ENCODE results near the gene ELFN2. TPM values are rescaled to one million over a fixed set of nuclear protein-coding genes. Genes with fewer than 3 reads are reported as not detected.

ELFN2 gene
- total and polyA plus RNA-seq, 2 experiments from 2014 or later, result 0.48 to 1.1 TPM

GRCh38 chr22:37371491-37371890 is 55.8 kb downstream of the ELFN2 start:
- Histone ChIP-seq H3K4me1 (ENCODE audit: insufficient read depth) (no peaks in the 10 kb centered on the region), H3K79me2 (ENCODE audit: insufficient read depth) (no peaks in the 10 kb centered on the region), H3K4me3 (no peak overlapping the region), H3K9ac (no peak overlapping the region), H3K36me3 (ENCODE audit: low read depth) (no peaks in the 10 kb centered on the region), H4K20me1 (ENCODE audit: insufficient read depth) (no peaks in the 10 kb centered on the region), H3K9me3 (ENCODE audit: low read depth) (no peaks in the 10 kb centered on the region), H2AFZ (no peak overlapping the region), H3K9me2 (ENCODE audit: insufficient read depth) (no peaks in the 10 kb centered on the region), H3F3A (ENCODE audit: insufficient read depth) (no peaks in the 10 kb centered on the region), H3K27ac (no peak overlapping the region), H3K27me3 (replicated peaks; ENCODE audit: insufficient read depth) (no peaks in the 10 kb centered on the region), H3K4me2 (ENCODE audit: unreplicated experiment) (no peak overlapping the region)
- no peak for DNase-seq
- WGBS, 2 experiments (ENCODE audit: low coverage in 1 of 2, low lambda C conversion rate in 2 of 2, missing lambda C conversion rate in 2 of 2), result 66 to 67% methylated on average over 6 to 8 of the region's 8 CpGs
- in situ Hi-C loops (cut with MboI), result no loop called here
- TF ChIP-seq EZH2phosphoT487 (IDR thresholded peaks at IDR 0.05; ENCODE audit: insufficient read depth, low read depth), result no peak
- TF ChIP-seq EZH2 (IDR thresholded peaks at IDR 0.05; ENCODE audit: insufficient read depth, poor library complexity, severe bottlenecking), result no peak

- Histone ChIP-seq H4K20me1 (ENCODE audit: insufficient read depth) (no peaks in the 10 kb centered on the region), H3K9ac (no peak overlapping the region), H3K27ac (no peak overlapping the region), H3F3A (ENCODE audit: insufficient read depth) (no peaks in the 10 kb centered on the region), H3K4me3 (no peak overlapping the region), H3K79me2 (ENCODE audit: insufficient read depth) (no peaks in the 10 kb centered on the region), H3K9me2 (ENCODE audit: insufficient read depth) (no peaks in the 10 kb centered on the region), H3K4me1 (ENCODE audit: insufficient read depth) (no peaks in the 10 kb centered on the region), H3K36me3 (ENCODE audit: low read depth) (no peaks in the 10 kb centered on the region), H3K27me3 (replicated peaks; ENCODE audit: insufficient read depth) (no peaks in the 10 kb centered on the region), H3K9me3 (ENCODE audit: low read depth) (no peaks in the 10 kb centered on the region), H2AFZ (no peak overlapping the region), H3K4me2 (ENCODE audit: unreplicated experiment) (no peak overlapping the region)
- 57 to 58% methylated on average over 10 to 12 of the region's 12 CpGs for WGBS, 2 experiments (ENCODE audit: low coverage in 1 of 2, low lambda C conversion rate in 2 of 2, missing lambda C conversion rate in 2 of 2)
- no peak for TF ChIP-seq EZH2phosphoT487 (IDR thresholded peaks at IDR 0.05; ENCODE audit: insufficient read depth, low read depth)
- no peak for TF ChIP-seq EZH2 (IDR thresholded peaks at IDR 0.05; ENCODE audit: insufficient read depth, poor library complexity, severe bottlenecking)
- in situ Hi-C loops (cut with MboI), result no loop called here
- DNase-seq, result no peak
These were observed 56.8 kb downstream of the ELFN2 start for GRCh38 chr22:37370306-37370979.

DNA sequence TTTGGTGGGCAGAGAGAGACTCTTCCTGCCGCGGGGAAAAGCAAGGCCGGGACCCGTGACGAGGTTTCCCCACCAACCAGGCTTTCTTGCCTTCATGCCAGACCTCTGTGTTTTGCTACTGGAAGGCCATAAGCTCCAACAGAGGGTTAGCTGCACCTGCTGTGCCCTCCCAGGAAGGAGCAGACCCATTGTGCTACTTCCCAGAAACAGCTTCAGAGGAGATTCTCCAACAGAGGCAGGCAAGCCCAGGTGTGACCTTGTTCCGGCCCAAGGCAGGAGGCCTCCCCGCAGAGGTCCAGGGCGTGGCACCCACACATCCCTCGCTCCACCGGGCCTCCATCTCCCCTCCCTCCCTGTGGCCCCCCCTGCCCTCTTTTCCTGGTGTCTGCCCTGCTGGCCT is 57.8 kb downstream of the ELFN2 start:
- no peak overlapping the region for H3K4me2 ChIP-seq (ENCODE audit: unreplicated experiment)
- 84 to 88% methylated on average over 6 to 10 of the region's 10 CpGs for WGBS, 2 experiments (ENCODE audit: low coverage in 1 of 2, low lambda C conversion rate in 2 of 2, missing lambda C conversion rate in 2 of 2)
- H3K27ac ChIP-seq, result no peak overlapping the region
- H3K9me2 ChIP-seq (ENCODE audit: insufficient read depth), result no peaks in the 10 kb centered on the region
- H3K27me3 ChIP-seq (replicated peaks; ENCODE audit: insufficient read depth), result no peaks in the 10 kb centered on the region
- no peaks in the 10 kb centered on the region for H3F3A ChIP-seq (ENCODE audit: insufficient read depth)
- no peak for DNase-seq
- H3K9ac ChIP-seq, result no peak overlapping the region
- in situ Hi-C loops (cut with MboI), result no loop called here
- no peaks in the 10 kb centered on the region for H3K79me2 ChIP-seq (ENCODE audit: insufficient read depth)
- H3K9me3 ChIP-seq (ENCODE audit: low read depth), result no peaks in the 10 kb centered on the region
- no peak overlapping the region for H2AFZ ChIP-seq
- TF ChIP-seq EZH2phosphoT487 (IDR thresholded peaks at IDR 0.05; ENCODE audit: insufficient read depth, low read depth), result no peak
- H3K4me1 ChIP-seq (ENCODE audit: insufficient read depth), result no peaks in the 10 kb centered on the region
- H4K20me1 ChIP-seq (ENCODE audit: insufficient read depth), result no peaks in the 10 kb centered on the region
- no peak overlapping the region for H3K4me3 ChIP-seq
- H3K36me3 ChIP-seq (ENCODE audit: low read depth), result no peaks in the 10 kb centered on the region

DNA sequence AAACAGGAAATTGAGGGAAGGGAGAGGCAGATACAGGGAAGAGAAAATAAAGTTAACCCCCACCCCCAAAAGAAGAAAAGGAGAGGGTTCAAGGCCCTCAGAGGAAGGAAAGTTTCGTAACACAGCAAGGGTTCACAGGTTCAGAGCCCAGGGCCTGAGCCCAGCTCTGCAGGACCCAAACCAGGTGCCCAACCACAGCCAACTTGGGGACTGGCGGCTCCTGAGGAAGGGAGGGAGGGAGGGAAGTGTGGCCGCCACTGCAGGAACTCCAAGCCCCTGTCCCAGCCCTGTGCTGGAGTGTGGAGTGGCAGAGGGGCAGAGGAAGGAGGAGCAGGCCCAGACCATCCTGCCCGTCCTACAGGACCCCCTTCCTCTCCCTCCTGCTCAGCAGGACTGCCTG is 59.2 kb downstream of the ELFN2 start:
- Histone ChIP-seq H3K9ac (no peak overlapping the region), H4K20me1 (ENCODE audit: insufficient read depth) (no peaks in the 10 kb centered on the region), H3K4me1 (ENCODE audit: insufficient read depth) (no peaks in the 10 kb centered on the region), H3K36me3 (ENCODE audit: low read depth) (no peaks in the 10 kb centered on the region), H3K4me2 (ENCODE audit: unreplicated experiment) (no peak overlapping the region), H3F3A (ENCODE audit: insufficient read depth) (no peaks in the 10 kb centered on the region), H3K27ac (no peak overlapping the region), H2AFZ (no peak overlapping the region), H3K4me3 (no peak overlapping the region), H3K79me2 (ENCODE audit: insufficient read depth) (no peaks in the 10 kb centered on the region), H3K27me3 (replicated peaks; ENCODE audit: insufficient read depth) (no peaks in the 10 kb centered on the region), H3K9me2 (ENCODE audit: insufficient read depth) (no peaks in the 10 kb centered on the region), H3K9me3 (ENCODE audit: low read depth) (no peaks in the 10 kb centered on the region)
- WGBS, 2 experiments (ENCODE audit: low coverage in 1 of 2, low lambda C conversion rate in 2 of 2, missing lambda C conversion rate in 2 of 2), result 92 to 98% methylated on average over 3 to 4 of the region's 4 CpGs
- no peak for DNase-seq
- TF ChIP-seq EZH2phosphoT487 (IDR thresholded peaks at IDR 0.05; ENCODE audit: insufficient read depth, low read depth), result no peak
- TF ChIP-seq EZH2 (IDR thresholded peaks at IDR 0.05; ENCODE audit: insufficient read depth, poor library complexity, severe bottlenecking), result no peak
- in situ Hi-C loops (cut with MboI), result no loop called here

DNA sequence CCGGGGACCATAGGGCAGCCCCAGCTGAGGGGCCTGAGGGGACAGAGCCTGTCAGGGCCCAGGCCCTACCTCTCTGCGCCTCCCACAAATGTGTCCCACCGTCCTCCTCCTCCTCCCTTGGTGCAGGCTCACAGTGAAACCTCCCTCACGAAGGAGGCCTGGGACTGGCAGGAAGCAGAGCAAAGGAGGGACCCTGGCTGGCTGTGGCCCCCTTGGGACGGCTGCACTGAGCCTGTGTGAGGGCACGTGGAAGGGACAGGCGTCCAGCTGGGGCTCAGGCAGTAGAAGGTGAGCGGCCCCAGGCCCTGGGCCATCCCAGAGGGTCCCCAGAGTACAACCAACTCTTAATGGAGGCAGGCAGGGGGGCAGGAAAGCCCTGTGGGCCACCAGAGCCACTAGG is 60.7 kb downstream of the ELFN2 start:
- no peak for TF ChIP-seq EZH2 (IDR thresholded peaks at IDR 0.05; ENCODE audit: insufficient read depth, poor library complexity, severe bottlenecking)
- no peaks in the 10 kb centered on the region for H3K79me2 ChIP-seq (ENCODE audit: insufficient read depth)
- H3K27ac ChIP-seq, result no peak overlapping the region
- no peaks in the 10 kb centered on the region for H3K9me3 ChIP-seq (ENCODE audit: low read depth)
- no peaks in the 10 kb centered on the region for H4K20me1 ChIP-seq (ENCODE audit: insufficient read depth)
- H3K4me1 ChIP-seq (ENCODE audit: insufficient read depth), result no peaks in the 10 kb centered on the region
- H3K9ac ChIP-seq, result no peak overlapping the region
- H3K36me3 ChIP-seq (ENCODE audit: low read depth), result no peaks in the 10 kb centered on the region
- 73% methylated on average over 7 to 8 of the region's 8 CpGs for WGBS, 2 experiments (ENCODE audit: low coverage in 1 of 2, low lambda C conversion rate in 2 of 2, missing lambda C conversion rate in 2 of 2)
- in situ Hi-C loops (cut with MboI), result no loop called here
- no peak overlapping the region for H2AFZ ChIP-seq
- DNase-seq, result no peak
- no peaks in the 10 kb centered on the region for H3K27me3 ChIP-seq (replicated peaks; ENCODE audit: insufficient read depth)
- H3K9me2 ChIP-seq (ENCODE audit: insufficient read depth), result no peaks in the 10 kb centered on the region
- H3K4me2 ChIP-seq (ENCODE audit: unreplicated experiment), result no peak overlapping the region
- H3K4me3 ChIP-seq, result no peak overlapping the region
- no peaks in the 10 kb centered on the region for H3F3A ChIP-seq (ENCODE audit: insufficient read depth)

All from GM23248 (cell line).